Body of pancreas (tissue), 4 donors: ENCODE measurements around the gene SPOCK1. TPM values are rescaled to one million over a fixed set of nuclear protein-coding genes. Genes with fewer than 3 reads are reported as not detected.

Experiments
- ATAC-seq: fragments of 150-250 bp; one replicate; pipeline ENCODE4 v1.9.1; 2016
- DNase-seq, 4 donors: peaks; one replicate each; pipeline ENCODE4 v3.0.0-alpha.2; 2019
- H3K27ac ChIP-seq, 4 donors: fragments of 200-600 bp; sonication (generic); 1 replicate in 3 of 4; 2 replicates in 1 of 4; pipeline versions ENCODE4 v1.5.1 to v1.6.1; 2016 to 2019; ENCODE audit warnings: mild to moderate bottlenecking in 1 of 4, mixed read lengths in 1 of 4, moderate library complexity in 1 of 4
- H3K27me3 ChIP-seq, 2 donors: fragments of 200-600 bp; sonication (generic); one replicate each; pipeline ENCODE4 v1.6.0; 2016; ENCODE audit warnings: mild to moderate bottlenecking in 1 of 2
- H3K36me3 ChIP-seq, 2 donors: fragments of 200-600 bp; sonication (generic); replicated peaks in 1 of 2; 2 replicates each; pipeline ENCODE4 v1.5.1; 2016; ENCODE audit warnings: low read depth in 2 of 2; ENCODE audit not compliant: insufficient read depth in 1 of 2
- H3K4me1 ChIP-seq: fragments of 200-600 bp; sonication (generic); one replicate; pipeline ENCODE4 v1.6.0; 2016
- H3K4me3 ChIP-seq, 2 donors: fragments of 200-600 bp; sonication (generic); 1 replicate in 1 of 2; 2 replicates in 1 of 2; pipeline ENCODE4 v1.5.1; 2016 to 2019
- H3K9me3 ChIP-seq, 3 donors: fragments of 200-600 bp; sonication (generic); 1 replicate in 2 of 3; 2 replicates in 1 of 3; pipeline ENCODE4 v1.5.1; 2016
- POLR2A ChIP-seq, 3 donors: fragments of 450-650 bp; IDR thresholded peaks; one replicate each; pipeline ENCODE4 v1.6.1; 2016; ENCODE audit warnings: antibody characterized with exemption in 3 of 3, mild to moderate bottlenecking in 2 of 3
- WGBS, 2 donors: methylation state at CpG; one replicate each; pipeline ENCODE4 v1.1.5; 2017; 5-methylcytosine and 5-hydroxymethylcytosine counted together
- intact Hi-C: fragments of 100-400 bp; cut with DNase I; formaldehyde crosslinking; loops from one replicate; pipeline ENCODE4 v1.15.1; 2023
- total RNA-seq, 2 donors: library from RNA; depleted of rRNA; stranded (reverse); fragments of >200 nt; gene quantifications; one replicate each; pipeline ENCODE4 v1.1.0, GENCODE V29; 2016
- TF ChIP-seq, protein P1 (sequence below), 7 experiments: fragments of 450-650 bp in 4 of 7; fragments of 200-600 bp in 3 of 7; sonication (generic) in 3 of 7; IDR thresholded peaks; one replicate each; pipeline ENCODE4 v1.5.1; 2016 to 2019; ENCODE audit warnings: antibody characterized with exemption in 7 of 7

Gene SPOCK1
- total RNA-seq, 2 donors from 2014 or later: 22.4 to 30.6 TPM

- no peaks in the 10 kb centered on the region for H3K36me3 ChIP-seq
- H3K9me3 ChIP-seq: no peaks in the 10 kb centered on the region
- no peak for ATAC-seq
- WGBS, 2 donors: 83 to 98% methylated on average over 2 of the region's 2 CpGs
- H3K4me1 ChIP-seq: peaks cover 5% of the 10 kb centered on the region
- TF ChIP-seq POLR2A (IDR thresholded peaks at IDR 0.05): no peak
- TF ChIP-seq, protein P1, sequence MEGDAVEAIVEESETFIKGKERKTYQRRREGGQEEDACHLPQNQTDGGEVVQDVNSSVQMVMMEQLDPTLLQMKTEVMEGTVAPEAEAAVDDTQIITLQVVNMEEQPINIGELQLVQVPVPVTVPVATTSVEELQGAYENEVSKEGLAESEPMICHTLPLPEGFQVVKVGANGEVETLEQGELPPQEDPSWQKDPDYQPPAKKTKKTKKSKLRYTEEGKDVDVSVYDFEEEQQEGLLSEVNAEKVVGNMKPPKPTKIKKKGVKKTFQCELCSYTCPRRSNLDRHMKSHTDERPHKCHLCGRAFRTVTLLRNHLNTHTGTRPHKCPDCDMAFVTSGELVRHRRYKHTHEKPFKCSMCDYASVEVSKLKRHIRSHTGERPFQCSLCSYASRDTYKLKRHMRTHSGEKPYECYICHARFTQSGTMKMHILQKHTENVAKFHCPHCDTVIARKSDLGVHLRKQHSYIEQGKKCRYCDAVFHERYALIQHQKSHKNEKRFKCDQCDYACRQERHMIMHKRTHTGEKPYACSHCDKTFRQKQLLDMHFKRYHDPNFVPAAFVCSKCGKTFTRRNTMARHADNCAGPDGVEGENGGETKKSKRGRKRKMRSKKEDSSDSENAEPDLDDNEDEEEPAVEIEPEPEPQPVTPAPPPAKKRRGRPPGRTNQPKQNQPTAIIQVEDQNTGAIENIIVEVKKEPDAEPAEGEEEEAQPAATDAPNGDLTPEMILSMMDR (IDR thresholded peaks at IDR 0.05): no peak
- H3K4me3 ChIP-seq: no peak overlapping the region
- no peak overlapping the region for H3K27ac ChIP-seq
- H3K27me3 ChIP-seq: no peaks in the 10 kb centered on the region
- DNase-seq: no peak
- intact Hi-C loops: no loop called here
Observed at GRCh38 chr5:137309290-137309689, 189.8 kb downstream of the SPOCK1 start.

- no peak overlapping the region for H3K27ac ChIP-seq
- no peaks in the 10 kb centered on the region for H3K36me3 ChIP-seq
- H3K4me1 ChIP-seq: peaks cover 7% of the 10 kb centered on the region
- no peak overlapping the region for H3K4me3 ChIP-seq
- H3K9me3 ChIP-seq: no peaks in the 10 kb centered on the region
- intact Hi-C loops: no loop called here
- H3K27me3 ChIP-seq: no peaks in the 10 kb centered on the region
- ATAC-seq: no peak
- DNase-seq: no peak
- 81 to 95% methylated on average over 3 of the region's 3 CpGs for WGBS, 2 donors
- TF ChIP-seq, protein P1 (IDR thresholded peaks at IDR 0.05): no peak
- TF ChIP-seq POLR2A (IDR thresholded peaks at IDR 0.05): no peak
Observed at GRCh38 chr5:137308311-137308710, 190.8 kb downstream of the SPOCK1 start.

DNA sequence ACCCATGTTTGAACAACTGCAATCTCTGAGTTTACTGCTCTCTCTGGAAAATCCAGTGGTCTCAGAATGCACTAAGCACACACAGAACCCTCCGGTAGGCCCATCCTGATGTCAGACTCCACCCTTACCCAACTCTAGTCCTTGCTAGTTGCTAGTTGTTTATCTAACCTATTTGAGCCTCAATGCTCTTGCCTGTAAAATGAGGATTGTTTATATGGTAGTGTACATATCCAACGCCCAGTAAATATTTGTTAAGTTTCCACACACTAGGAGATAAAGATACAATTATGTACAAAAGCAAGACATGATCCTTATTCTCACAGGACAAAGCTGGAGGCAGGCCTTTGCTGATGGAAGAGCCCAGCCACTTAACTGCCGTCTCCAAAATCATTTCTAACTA is 192.2 kb downstream of the SPOCK1 start:
- TF ChIP-seq, protein P1 (IDR thresholded peaks at IDR 0.05): no peak
- no peak for TF ChIP-seq POLR2A (IDR thresholded peaks at IDR 0.05)
- Histone ChIP-seq H3K27ac (no peak overlapping the region), H3K36me3 (no peaks in the 10 kb centered on the region), H3K9me3 (no peaks in the 10 kb centered on the region), H3K27me3 (no peaks in the 10 kb centered on the region), H3K4me3 (no peak overlapping the region), H3K4me1 (peaks cover 17% of the 10 kb centered on the region)
- intact Hi-C loops: no loop called here
- ATAC-seq: no peak
- 39 to 62% methylated on average over 3 of the region's 3 CpGs for WGBS, 2 donors
- no peak for DNase-seq

DNA sequence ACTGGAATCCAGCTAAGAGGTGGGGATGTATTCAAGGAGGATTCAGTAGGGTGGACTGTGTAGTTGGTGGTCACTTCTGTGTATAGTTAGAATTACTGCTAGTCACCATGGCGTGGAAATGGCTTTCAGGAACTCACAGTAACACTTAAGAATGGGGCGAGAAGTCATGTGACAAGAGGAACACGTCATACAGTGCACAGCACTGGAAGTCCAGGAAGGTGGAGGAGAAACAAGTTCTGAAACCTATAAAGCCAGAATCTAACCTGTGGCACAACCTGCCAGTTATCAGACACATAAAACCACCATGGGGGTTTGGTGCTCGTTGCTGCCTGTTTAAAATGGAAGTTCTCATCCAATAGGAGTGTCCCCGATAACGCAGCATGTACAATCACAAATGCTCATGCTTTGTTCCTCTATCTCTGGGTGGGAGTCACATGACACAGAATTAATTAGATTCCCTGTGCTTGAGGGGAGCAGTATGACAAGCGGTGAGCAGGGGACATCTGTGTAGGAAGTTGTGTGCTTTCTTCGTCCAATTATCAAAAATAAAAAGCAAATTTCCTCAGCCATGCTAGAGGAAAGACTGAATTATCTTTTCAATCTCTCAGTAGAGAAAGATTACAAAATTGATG is 193.0 kb downstream of the SPOCK1 start:
- TF ChIP-seq, protein P1 (IDR thresholded peaks at IDR 0.05): no peak
- TF ChIP-seq POLR2A (IDR thresholded peaks at IDR 0.05): no peak
- Histone ChIP-seq H3K9me3 (no peaks in the 10 kb centered on the region), H3K4me3 (no peak overlapping the region), H3K27ac (no peak overlapping the region), H3K27me3 (no peaks in the 10 kb centered on the region), H3K36me3 (no peaks in the 10 kb centered on the region), H3K4me1 (peaks cover 24% of the 10 kb centered on the region)
- intact Hi-C loops: no loop called here
- DNase-seq (no peak), ATAC-seq (no peak)
- 86 to 88% methylated on average over 8 of the region's 8 CpGs for WGBS, 2 donors
